Measurements from ENCODE around the gene MYF6.

MYF6 gene

DNA sequence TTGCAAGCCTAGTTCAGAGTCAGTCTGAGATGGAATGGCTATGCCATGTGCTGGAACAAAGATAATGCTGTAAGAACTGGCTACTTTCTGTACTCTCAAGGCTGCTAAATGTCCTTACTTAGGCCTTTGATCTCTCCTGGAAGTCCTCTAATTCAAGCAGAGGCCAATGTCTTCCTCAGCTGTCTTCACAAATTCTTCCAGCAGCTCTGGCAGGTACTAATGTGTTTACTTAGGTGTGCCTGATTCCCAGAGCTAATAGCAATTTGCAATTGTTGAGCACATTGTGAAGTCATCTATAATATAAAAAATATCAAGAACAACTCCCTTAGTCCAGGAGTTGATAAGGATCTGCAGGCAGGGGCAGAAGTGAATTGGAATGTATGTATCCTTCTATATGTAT is 5.4 kb downstream of the MYF6 start:
- TF ChIP-seq, protein P1, sequence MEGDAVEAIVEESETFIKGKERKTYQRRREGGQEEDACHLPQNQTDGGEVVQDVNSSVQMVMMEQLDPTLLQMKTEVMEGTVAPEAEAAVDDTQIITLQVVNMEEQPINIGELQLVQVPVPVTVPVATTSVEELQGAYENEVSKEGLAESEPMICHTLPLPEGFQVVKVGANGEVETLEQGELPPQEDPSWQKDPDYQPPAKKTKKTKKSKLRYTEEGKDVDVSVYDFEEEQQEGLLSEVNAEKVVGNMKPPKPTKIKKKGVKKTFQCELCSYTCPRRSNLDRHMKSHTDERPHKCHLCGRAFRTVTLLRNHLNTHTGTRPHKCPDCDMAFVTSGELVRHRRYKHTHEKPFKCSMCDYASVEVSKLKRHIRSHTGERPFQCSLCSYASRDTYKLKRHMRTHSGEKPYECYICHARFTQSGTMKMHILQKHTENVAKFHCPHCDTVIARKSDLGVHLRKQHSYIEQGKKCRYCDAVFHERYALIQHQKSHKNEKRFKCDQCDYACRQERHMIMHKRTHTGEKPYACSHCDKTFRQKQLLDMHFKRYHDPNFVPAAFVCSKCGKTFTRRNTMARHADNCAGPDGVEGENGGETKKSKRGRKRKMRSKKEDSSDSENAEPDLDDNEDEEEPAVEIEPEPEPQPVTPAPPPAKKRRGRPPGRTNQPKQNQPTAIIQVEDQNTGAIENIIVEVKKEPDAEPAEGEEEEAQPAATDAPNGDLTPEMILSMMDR (IDR thresholded peaks at IDR 0.05; ENCODE audit: low read depth, low read length) = no peak
- DNase-seq (ENCODE audit: extremely low read depth, low read depth) = no peak

GRCh38 chr12:80713419-80713818 is 6.0 kb downstream of the MYF6 start:
- DNase-seq (ENCODE audit: extremely low read depth, low read depth) = no peak
- TF ChIP-seq, protein P1 (IDR thresholded peaks at IDR 0.05; ENCODE audit: low read depth, low read length) = no peak

- DNase-seq (ENCODE audit: extremely low read depth, low read depth) = no peak
- TF ChIP-seq, protein P1 (IDR thresholded peaks at IDR 0.05; ENCODE audit: low read depth, low read length) = no peak
Observed at GRCh38 chr12:80714055-80714454, 6.6 kb downstream of the MYF6 start.

- DNase-seq (ENCODE audit: extremely low read depth, low read depth) = no peak
- TF ChIP-seq, protein P1 (IDR thresholded peaks at IDR 0.05; ENCODE audit: low read depth, low read length) = no peak
Observed at GRCh38 chr12:80714846-80715245, 7.4 kb downstream of the MYF6 start.

GRCh38 chr12:80715713-80716249 is 8.3 kb downstream of the MYF6 start:
- TF ChIP-seq, protein P1 (IDR thresholded peaks at IDR 0.05; ENCODE audit: low read depth, low read length) = no peak
- DNase-seq (ENCODE audit: extremely low read depth, low read depth) = no peak

DNA sequence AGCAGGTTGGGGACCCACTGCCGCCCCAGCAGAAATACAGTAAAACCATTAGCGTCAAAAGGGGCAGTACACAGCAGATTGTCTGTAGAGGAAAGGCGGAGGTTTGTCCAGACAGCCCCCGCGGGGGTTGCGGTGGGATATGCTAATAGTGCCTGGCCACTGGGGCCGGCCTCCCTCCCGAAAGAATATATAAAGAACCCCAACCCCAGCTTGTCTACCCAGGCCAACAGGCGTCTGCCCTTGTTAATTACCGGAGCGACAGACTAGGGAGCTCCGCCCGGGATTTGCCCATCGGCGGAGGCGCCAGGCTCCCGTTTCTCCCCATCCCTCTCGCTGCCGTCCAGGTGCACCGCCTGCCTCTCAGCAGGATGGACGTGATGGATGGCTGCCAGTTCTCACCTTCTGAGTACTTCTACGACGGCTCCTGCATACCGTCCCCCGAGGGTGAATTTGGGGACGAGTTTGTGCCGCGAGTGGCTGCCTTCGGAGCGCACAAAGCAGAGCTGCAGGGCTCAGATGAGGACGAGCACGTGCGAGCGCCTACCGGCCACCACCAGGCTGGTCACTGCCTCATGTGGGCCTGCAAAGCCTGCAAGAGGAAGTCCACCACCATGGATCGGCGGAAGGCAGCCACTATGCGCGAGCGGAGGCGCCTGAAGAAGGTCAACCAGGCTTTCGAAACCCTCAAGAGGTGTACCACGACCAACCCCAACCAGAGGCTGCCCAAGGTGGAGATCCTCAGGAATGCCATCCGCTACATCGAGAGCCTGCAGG is 9.4 kb downstream of the MYF6 start, which contains the start of gene MYF5:
TSS of gene MYF5 (plus strand) at position 217 of the 774 bp plus-strand sequence. CDS start at position 369, 152 bp downstream.
- TF ChIP-seq, protein P1 (IDR thresholded peaks at IDR 0.05; ENCODE audit: low read depth, low read length) = no peak
- no peak for DNase-seq (ENCODE audit: extremely low read depth, low read depth)

DNA sequence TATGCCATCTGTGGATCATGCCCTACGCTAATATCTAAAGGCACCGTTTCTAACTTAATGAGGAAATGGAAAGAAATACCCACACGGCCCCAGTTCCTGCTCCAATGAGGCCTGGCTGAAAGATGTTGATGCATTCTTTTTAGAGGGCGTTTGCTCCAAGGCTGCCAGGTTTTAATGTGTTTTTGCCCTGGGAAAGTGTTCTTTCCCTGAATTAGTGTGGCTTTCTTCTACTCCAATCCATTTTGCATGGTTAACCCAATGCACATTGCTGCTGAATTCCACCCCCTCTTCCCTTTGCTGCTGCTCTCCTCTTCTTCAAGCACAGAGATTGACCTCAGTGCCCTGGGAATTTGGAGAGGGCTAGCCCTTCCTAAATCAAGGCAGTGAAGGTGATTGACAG is 10.4 kb downstream of the MYF6 start:
- TF ChIP-seq, protein P1 (IDR thresholded peaks at IDR 0.05; ENCODE audit: low read depth, low read length) = no peak
- no peak for DNase-seq (ENCODE audit: extremely low read depth, low read depth)

All from AG09319 (cell line).